Tibial artery (tissue), 4 donors: ENCODE measurements around the gene FAXC.

ENCODE experiments used
- DNase-seq, 2 donors: peaks; one replicate each; pipeline ENCODE4 v3.0.0-alpha.2; 2019
- H3K27ac ChIP-seq, 2 donors: fragments of 200-600 bp; sonication (generic) in 1 of 2; 1 replicate in 1 of 2; 2 replicates in 1 of 2; pipeline ENCODE4 v1.5.1; 2018 to 2019; ENCODE audit warnings: mild to moderate bottlenecking in 1 of 2
- H3K27me3 ChIP-seq, 2 donors: fragments of 200-600 bp; sonication (generic) in 1 of 2; one replicate each; pipeline versions ENCODE4 v1.5.1 to v1.6.0; 2016 to 2019
- H3K36me3 ChIP-seq, 3 donors: fragments of 200-600 bp; sonication (generic) in 2 of 3; one replicate each; pipeline ENCODE4 v1.5.1; 2016 to 2019; ENCODE audit warnings: mild to moderate bottlenecking in 2 of 3
- H3K4me1 ChIP-seq, 4 donors: fragments of 200-600 bp; sonication (generic) in 2 of 4; 1 replicate in 3 of 4; 2 replicates in 1 of 4; pipeline ENCODE4 v1.5.1; 2016 to 2019
- H3K4me3 ChIP-seq, 2 donors: fragments of 200-600 bp; sonication (generic) in 1 of 2; 1 replicate in 1 of 2; 2 replicates in 1 of 2; pipeline ENCODE4 v1.5.1; 2018 to 2019; ENCODE audit warnings: mild to moderate bottlenecking in 2 of 2
- H3K9me3 ChIP-seq, 3 donors: fragments of 200-600 bp; sonication (generic) in 1 of 3; one replicate each; pipeline ENCODE4 v1.5.1; 2016 to 2019
- CTCF ChIP-seq, 2 experiments: fragments of 200-600 bp in 1 of 2; fragments of 450-650 bp in 1 of 2; IDR thresholded peaks; one replicate each; pipeline ENCODE4 v1.5.1; 2017 to 2019; ENCODE audit warnings: antibody characterized with exemption in 2 of 2, mild to moderate bottlenecking in 1 of 2, moderate library complexity in 1 of 2
- intact Hi-C: fragments of 100-400 bp; cut with DNase I; formaldehyde crosslinking; loops from one replicate; pipeline ENCODE4 v1.15.0; 2023; ENCODE audit warnings: low total_unique reads

FAXC gene

DNA sequence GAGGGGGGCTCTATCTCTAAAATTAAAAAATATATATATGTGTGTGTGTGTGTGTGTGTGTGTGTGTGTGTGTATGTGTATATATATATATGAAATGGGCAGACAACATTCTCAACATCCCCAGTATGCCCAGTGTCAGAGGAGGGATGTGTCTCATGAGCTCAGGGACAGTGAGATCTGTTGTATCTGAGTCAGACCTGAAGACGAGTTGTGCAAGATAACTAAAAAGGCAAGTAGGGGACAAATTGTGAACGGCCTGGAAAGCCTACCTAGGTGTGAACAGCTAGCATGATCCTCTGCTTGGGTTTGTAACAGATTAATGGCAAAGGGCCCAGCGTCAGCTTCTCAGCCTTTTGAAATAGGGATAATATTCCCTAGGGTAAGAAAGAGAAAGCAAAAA is 124.3 kb downstream of the FAXC start:
- Histone ChIP-seq H3K9me3 (no peaks in the 10 kb centered on the region), H3K4me3 (no peak overlapping the region), H3K4me1 (no peaks in the 10 kb centered on the region), H3K27me3 (no peaks in the 10 kb centered on the region), H3K27ac (no peak overlapping the region), H3K36me3 (no peaks in the 10 kb centered on the region)
- intact Hi-C loops: no loop called here
- no peak for TF ChIP-seq CTCF (IDR thresholded peaks at IDR 0.05)
- DNase-seq: no peak
